ENCODE data around the gene ARID5A. TPM values are rescaled to one million over a fixed set of nuclear protein-coding genes. Genes with fewer than 3 reads are reported as not detected.

Gene ARID5A
- total and polyA plus RNA-seq, 10 of the 15 experiments (the other 5 are each of a cell fraction or from before 2014, with no cell fraction given), result 0.76 to 87.1 (median 37.6) TPM

- ChIA-PET RAD21 (ENCODE audit: unreplicated experiment) (interaction anchor here (1.0 to 4.2 kb wide), 9 partner anchors 12 to 116 kb away, joined by 3 to 27 read pairs (median 5); partner anchors contain the start of gene NEURL3), CTCF (interaction anchor here (2.3 kb wide), 1 partner anchor 14 kb away, joined by 8 read pairs; no protein-coding TSS in a partner anchor), SMC1A (ENCODE audit: uncharacterized antibody, unreplicated experiment) (interaction anchor here (0.5 to 4.6 kb wide), 4 partner anchors 15 to 217 kb away, joined by 3 to 34 read pairs (median 14); no protein-coding TSS in a partner anchor), POLR2A (interaction anchor here (1.0 to 2.6 kb wide), 3 partner anchors 9 to 19 kb away, joined by 3 to 10 read pairs (median 4); no protein-coding TSS in a partner anchor)
- DNase-seq (ENCODE audit: low read depth, low spot score), result no peak
- 26% methylated on average over 15 of the region's 15 CpGs for WGBS (ENCODE audit: insufficient coverage, insufficient replicate concordance, low lambda C conversion rate, missing lambda C conversion rate)
- no peaks in the 10 kb centered on the region for H4K20me1 ChIP-seq (ENCODE audit: control insufficient read depth, insufficient read depth)
- no peaks in the 10 kb centered on the region for H3K79me2 ChIP-seq (ENCODE audit: control insufficient read depth, insufficient read depth, low read length)
- peak overlapping the region; percentile 35; the same call in 1 of the 2 replicates for H3K4me3 ChIP-seq
- H3K27ac ChIP-seq (ENCODE audit: control insufficient read depth, insufficient read depth), result peak overlapping the region; percentile 70
- in situ Hi-C loops (cut with MboI) (no loop called here), intact Hi-C loops (cut with micrococcal nuclease; ENCODE audit: unreplicated experiment) (loop anchor here (5.0 kb wide), 1 partner anchor 377 kb away; the partner anchor contains the start of gene DUSP2)
- no TSS peak for BruUV-seq (replicated peaks)
- H3K9ac ChIP-seq (ENCODE audit: control insufficient read depth, insufficient read depth, low read length), result peak overlapping the region; percentile 48
- H2AFZ ChIP-seq (ENCODE audit: control insufficient read depth, low read depth, low read length), result peak overlapping the region; percentile 20
- H3K9me3 ChIP-seq (replicated peaks; ENCODE audit: control insufficient read depth, insufficient read depth, low read length), result no peaks in the 10 kb centered on the region; the same call in 2 of the 3 replicates
- no peaks in the 10 kb centered on the region for H3K27me3 ChIP-seq (replicated peaks in 1 of 2; ENCODE audit: control insufficient read depth in 2 of 2, insufficient read depth in 2 of 2, low read length in 1 of 2)
- H3K4me2 ChIP-seq (ENCODE audit: control insufficient read depth, insufficient read depth), result peak overlapping the region; percentile 81
- peaks cover 61% of the 10 kb centered on the region for H3K4me1 ChIP-seq (ENCODE audit: control insufficient read depth, insufficient read depth, low read length)
- peak; percentile 1; the same call in 1 of the 3 replicates for ATAC-seq
- no peak for FAIRE-seq
- H3K36me3 ChIP-seq (ENCODE audit: control insufficient read depth in 2 of 2, insufficient read depth in 2 of 2, low read length in 1 of 2), result no peaks in the 10 kb centered on the region
- TF ChIP-seq SPI1 (IDR thresholded peaks at IDR 0.05; ENCODE audit: borderline replicate concordance, insufficient read depth, low read depth, low read length) (peak; percentile 75), ESRRA (IDR thresholded peaks at IDR 0.05; ENCODE audit: low read length) (no peak), ZNF622 (IDR thresholded peaks at IDR 0.05) (no peak), ZNF274 (IDR thresholded peaks at IDR 0.05; ENCODE audit: insufficient read depth, insufficient read length) (no peak), IKZF2 (IDR thresholded peaks at IDR 0.05) (no peak; a peak in 1 of 4 replicates), PKNOX1 (IDR thresholded peaks at IDR 0.05) (no peak), EP300 (IDR thresholded peaks at IDR 0.05; ENCODE audit: borderline replicate concordance in 1 of 2, control insufficient read depth in 1 of 2, low read depth in 2 of 2, low read length in 2 of 2) (no peak), ZNF687 (IDR thresholded peaks at IDR 0.05) (peak; percentile 29; the same call in 1 of the 2 replicates), KLF5 (IDR thresholded peaks at IDR 0.05; ENCODE audit: partially characterized antibody) (no peak), NR2F1 (conservative IDR thresholded peaks at IDR 0.05) (no peak), NR2C2 (IDR thresholded peaks at IDR 0.05; ENCODE audit: borderline replicate concordance, control insufficient read depth, insufficient read length, low read depth) (no peak), USF2 (IDR thresholded peaks at IDR 0.05; ENCODE audit: borderline replicate concordance, low read depth, low read length) (no peak), SMARCA5 (IDR thresholded peaks at IDR 0.05) (no peak), CBX3 (IDR thresholded peaks at IDR 0.05; ENCODE audit: borderline replicate concordance, low read depth) (no peak), PAX5 (IDR thresholded peaks at IDR 0.05; ENCODE audit: borderline replicate concordance, low read depth, low read length) (0 out of 2 replicates have a peak, but pooled peaks have one; percentile 14)
Measured at GRCh38 chr2:96524482-96525210, 11.9 kb upstream of the ARID5A start.

Data from GM12878 (cell line).